Stimulated activated CD4-positive, alpha-beta T cell treated with anti-CD3 and anti-CD28 coated beads, TNF-alpha, amount 100 ng/mL, for 4 hours (primary cell): ENCODE results near the gene AZIN2.
"Not testable (repeated sequence)": the region's sequence is repeated elsewhere in the genome, so short reads cannot be mapped to it uniquely, and the experiment has no call there.

Experiments used
- DNase-seq, 3 experiments: peaks; one replicate each; pipeline ENCODE4 v3.0.0-alpha.2; 2020; ENCODE audit warnings: low read depth in 3 of 3

Gene AZIN2

GRCh38 chr1:33080885-33081553 is at the start of gene AZIN2:
Gene AZIN2, plus strand, starts transcription at chr1:33081153. Its CDS starts 1,097 bp downstream, at chr1:33082250.
- peak; percentile 92 to 96 (median 94) for DNase-seq

GRCh38 chr1:33031506-33031905 is 49.4 kb upstream of the AZIN2 start:
- no peak for DNase-seq

GRCh38 chr1:33032126-33032869 is 48.7 kb upstream of the AZIN2 start:
- DNase-seq: no peak

GRCh38 chr1:33036051-33036525 is 44.9 kb upstream of the AZIN2 start:
- DNase-seq: peak in 1 of 3 experiments; percentile 9

GRCh38 chr1:33036526-33037503 is 44.1 kb upstream of the AZIN2 start, which contains the start of gene AK2:
Gene AK2, minus strand, starts transcription at chr1:33036883. Its CDS starts 55 bp downstream, at chr1:33036828.
- DNase-seq: peak; percentile 77 to 80 (median 79)

- no peak for DNase-seq
These were observed 41.1 kb upstream of the AZIN2 start for GRCh38 chr1:33039840-33040239.

GRCh38 chr1:33041026-33041425 is 39.9 kb upstream of the AZIN2 start:
- no peak for DNase-seq

- no peak for DNase-seq
These were observed 38.1 kb upstream of the AZIN2 start for GRCh38 chr1:33042831-33043230.

GRCh38 chr1:33043267-33044092 is 37.5 kb upstream of the AZIN2 start:
- no peak for DNase-seq

GRCh38 chr1:33045246-33045645 is 35.7 kb upstream of the AZIN2 start:
- no peak for DNase-seq

GRCh38 chr1:33045814-33046213 is 35.1 kb upstream of the AZIN2 start:
- no peak for DNase-seq

- not testable (repeated sequence) for DNase-seq
These were observed 34.7 kb upstream of the AZIN2 start for GRCh38 chr1:33046234-33046633.

GRCh38 chr1:33047290-33047689 is 33.7 kb upstream of the AZIN2 start:
- DNase-seq: no peak

- DNase-seq: no peak
These were observed 33.1 kb upstream of the AZIN2 start for GRCh38 chr1:33047839-33048305.

GRCh38 chr1:33048426-33048825 is 32.5 kb upstream of the AZIN2 start:
- no peak for DNase-seq

- no peak for DNase-seq
These were observed 31.6 kb upstream of the AZIN2 start for GRCh38 chr1:33049371-33049770.

GRCh38 chr1:33050221-33051076 is 30.5 kb upstream of the AZIN2 start:
- no peak for DNase-seq

GRCh38 chr1:33055210-33056008 is 25.5 kb upstream of the AZIN2 start:
- DNase-seq: peak in 1 of 3 experiments; percentile 3

GRCh38 chr1:33056426-33056825 is 24.5 kb upstream of the AZIN2 start:
- no peak for DNase-seq
